HG03378 (cell line): ENCODE measurements around the gene MAPK13.
"Not testable (repeated sequence)": the region's sequence is repeated elsewhere in the genome, so short reads cannot be mapped to it uniquely, and the experiment has no call there.

ENCODE experiments used
- ATAC-seq: cut with Tn5 transposase; IDR thresholded peaks from one replicate; pipeline ENCODE4 v1.9.1; 2021; ENCODE audit warnings: mild to moderate bottlenecking, moderate library complexity; ENCODE audit not compliant: unreplicated experiment

MAPK13 gene

GRCh38 chr6:36114798-36115408 lies 15.4 kb upstream of the MAPK13 start:
- peak; percentile 47 for ATAC-seq

GRCh38 chr6:36115412-36115811 lies 14.9 kb upstream of the MAPK13 start:
- ATAC-seq, result no peak

GRCh38 chr6:36116066-36116864 lies 14.0 kb upstream of the MAPK13 start:
- ATAC-seq, result no peak

- no peak for ATAC-seq
Observed at GRCh38 chr6:36116943-36117342, 13.4 kb upstream of the MAPK13 start.

GRCh38 chr6:36117658-36118549 lies 12.4 kb upstream of the MAPK13 start:
- no peak for ATAC-seq

- no peak for ATAC-seq
Observed at GRCh38 chr6:36118550-36119107, 11.7 kb upstream of the MAPK13 start.

GRCh38 chr6:36119209-36119608 lies 11.1 kb upstream of the MAPK13 start:
- ATAC-seq, result no peak

GRCh38 chr6:36120018-36120417 lies 10.3 kb upstream of the MAPK13 start:
- ATAC-seq, result no peak

GRCh38 chr6:36120539-36120938 lies 9.8 kb upstream of the MAPK13 start:
- ATAC-seq, result peak; percentile 37

GRCh38 chr6:36120979-36121786 lies 9.1 kb upstream of the MAPK13 start:
- ATAC-seq, result no peak

- ATAC-seq, result no peak
Observed at GRCh38 chr6:36121787-36122494, 8.4 kb upstream of the MAPK13 start.

GRCh38 chr6:36122495-36123269 lies 7.6 kb upstream of the MAPK13 start:
- ATAC-seq, result no peak

GRCh38 chr6:36123270-36124139 lies 6.8 kb upstream of the MAPK13 start:
- ATAC-seq, result peak; percentile 45

- not testable (repeated sequence) for ATAC-seq
Observed at GRCh38 chr6:36124346-36124745, 6.0 kb upstream of the MAPK13 start.

GRCh38 chr6:36124881-36125280 lies 5.4 kb upstream of the MAPK13 start:
- ATAC-seq, result no peak

GRCh38 chr6:36125575-36125974 lies 4.7 kb upstream of the MAPK13 start:
- no peak for ATAC-seq

- ATAC-seq, result no peak
Observed at GRCh38 chr6:36126121-36126520, 4.2 kb upstream of the MAPK13 start.
